Loucy (cell line): ENCODE measurements around the gene FBXW8.
A peak's percentile ranks its signal among the peaks of the same experiment; 100 is the strongest.

ENCODE experiments used
- H2AFZ ChIP-seq: fragments of 200-600 bp; sonication (generic); 2 replicates; pipeline ENCODE4 v1.6.0; 2016; ENCODE audit warnings: antibody characterized with exemption, mild to moderate bottlenecking, low read length, moderate library complexity
- H3F3A ChIP-seq: fragments of 200-600 bp; 2 replicates; pipeline ENCODE4 v1.6.0; 2016; ENCODE audit warnings: antibody characterized with exemption, low read depth, mild to moderate bottlenecking
- H3K27me3 ChIP-seq: fragments of 200-600 bp; sonication (generic); 2 replicates; pipeline ENCODE4 v1.6.1; 2014; ENCODE audit warnings: low read length, mild to moderate bottlenecking; ENCODE audit not compliant: insufficient read depth, poor library complexity, severe bottlenecking
- H3K36me3 ChIP-seq: fragments of 200-600 bp; sonication (generic); 2 replicates; pipeline ENCODE4 v1.6.1; 2016; ENCODE audit warnings: low read length; ENCODE audit not compliant: insufficient read depth
- H3K4me1 ChIP-seq: fragments of 200-600 bp; sonication (generic); 2 replicates; pipeline ENCODE4 v1.5.1; 2014; ENCODE audit warnings: low read length, mild to moderate bottlenecking; ENCODE audit not compliant: insufficient read depth, poor library complexity, severe bottlenecking
- H3K4me2 ChIP-seq: fragments of 200-600 bp; sonication (generic); 2 replicates; pipeline ENCODE4 v1.6.0; 2014; ENCODE audit warnings: antibody characterized with exemption, low read length, low read depth, mild to moderate bottlenecking; ENCODE audit not compliant: poor library complexity, severe bottlenecking
- H3K4me3 ChIP-seq: fragments of 200-600 bp; sonication (generic); 2 replicates; pipeline ENCODE4 v1.5.1; 2014; ENCODE audit warnings: low read length, mild to moderate bottlenecking, mixed read lengths; ENCODE audit not compliant: poor library complexity, severe bottlenecking
- H3K79me2 ChIP-seq: fragments of 200-600 bp; sonication (generic); 2 replicates; pipeline ENCODE4 v1.6.1; 2014; ENCODE audit warnings: low read length; ENCODE audit not compliant: insufficient read depth
- H3K9ac ChIP-seq: fragments of 200-600 bp; sonication (generic); 2 replicates; pipeline ENCODE4 v1.6.0; 2014; ENCODE audit warnings: mild to moderate bottlenecking, low read depth, low read length, moderate library complexity; ENCODE audit not compliant: poor library complexity, severe bottlenecking
- H3K9me2 ChIP-seq: fragments of 200-600 bp; sonication (generic); replicated peaks from 2 replicates; pipeline ENCODE4 v1.6.1; 2016; ENCODE audit warnings: low read depth, low read length, mixed read lengths
- H3K9me3 ChIP-seq: fragments of 200-600 bp; sonication (generic); 2 replicates; pipeline ENCODE4 v1.6.1; 2014; ENCODE audit warnings: mild to moderate bottlenecking, antibody characterized with exemption, low read length, low read depth; ENCODE audit not compliant: insufficient read depth
- H4K20me1 ChIP-seq: fragments of 200-600 bp; sonication (generic); 2 replicates; pipeline ENCODE4 v1.6.0; 2014; ENCODE audit warnings: antibody characterized with exemption, low read length, mild to moderate bottlenecking; ENCODE audit not compliant: insufficient read depth, poor library complexity, severe bottlenecking
- EZH2phosphoT487 ChIP-seq: fragments of 200-600 bp; IDR thresholded peaks from 2 replicates; pipeline ENCODE4 v1.6.1; 2018; ENCODE audit warnings: antibody characterized with exemption, mild to moderate bottlenecking, moderate library complexity, borderline replicate concordance
- TF ChIP-seq, protein P1 (sequence below): fragments of 200-600 bp; sonication (generic); conservative IDR thresholded peaks from 2 replicates; pipeline ENCODE4 v1.5.1; 2014; ENCODE audit warnings: mild to moderate bottlenecking, antibody characterized with exemption, low read length

Gene FBXW8

DNA sequence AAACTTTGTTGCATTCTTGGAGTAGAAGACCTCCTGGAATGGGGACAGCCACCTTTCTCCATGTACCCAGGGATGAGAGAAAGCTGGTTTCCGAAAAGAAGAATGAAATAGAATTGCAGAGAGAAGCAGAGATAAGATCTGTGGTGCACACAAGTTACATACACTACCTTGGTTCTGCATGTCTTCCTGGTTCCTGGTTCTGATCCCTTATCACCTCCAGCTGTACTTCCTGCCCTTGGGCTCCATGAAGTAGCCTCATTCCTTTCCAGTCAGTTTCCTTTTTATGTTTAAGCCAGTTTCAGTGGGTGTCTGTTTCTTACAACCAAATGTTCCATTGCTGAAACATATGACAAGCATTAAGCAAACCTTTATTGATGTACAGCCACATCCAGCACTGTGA lies 69.3 kb downstream of the FBXW8 start:
- Histone ChIP-seq H3K4me3 (no peak overlapping the region), H3F3A (no peaks in the 10 kb centered on the region), H3K79me2 (no peaks in the 10 kb centered on the region), H3K36me3 (no peaks in the 10 kb centered on the region), H3K9ac (no peak overlapping the region), H3K27me3 (no peaks in the 10 kb centered on the region), H2AFZ (no peak overlapping the region), H3K4me1 (peaks cover 16% of the 10 kb centered on the region), H4K20me1 (no peaks in the 10 kb centered on the region), H3K9me3 (no peaks in the 10 kb centered on the region), H3K9me2 (no peaks in the 10 kb centered on the region), H3K4me2 (peak overlapping the region; percentile 6)
- TF ChIP-seq, protein P1, sequence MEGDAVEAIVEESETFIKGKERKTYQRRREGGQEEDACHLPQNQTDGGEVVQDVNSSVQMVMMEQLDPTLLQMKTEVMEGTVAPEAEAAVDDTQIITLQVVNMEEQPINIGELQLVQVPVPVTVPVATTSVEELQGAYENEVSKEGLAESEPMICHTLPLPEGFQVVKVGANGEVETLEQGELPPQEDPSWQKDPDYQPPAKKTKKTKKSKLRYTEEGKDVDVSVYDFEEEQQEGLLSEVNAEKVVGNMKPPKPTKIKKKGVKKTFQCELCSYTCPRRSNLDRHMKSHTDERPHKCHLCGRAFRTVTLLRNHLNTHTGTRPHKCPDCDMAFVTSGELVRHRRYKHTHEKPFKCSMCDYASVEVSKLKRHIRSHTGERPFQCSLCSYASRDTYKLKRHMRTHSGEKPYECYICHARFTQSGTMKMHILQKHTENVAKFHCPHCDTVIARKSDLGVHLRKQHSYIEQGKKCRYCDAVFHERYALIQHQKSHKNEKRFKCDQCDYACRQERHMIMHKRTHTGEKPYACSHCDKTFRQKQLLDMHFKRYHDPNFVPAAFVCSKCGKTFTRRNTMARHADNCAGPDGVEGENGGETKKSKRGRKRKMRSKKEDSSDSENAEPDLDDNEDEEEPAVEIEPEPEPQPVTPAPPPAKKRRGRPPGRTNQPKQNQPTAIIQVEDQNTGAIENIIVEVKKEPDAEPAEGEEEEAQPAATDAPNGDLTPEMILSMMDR: no peak
- no peak for TF ChIP-seq EZH2phosphoT487

DNA sequence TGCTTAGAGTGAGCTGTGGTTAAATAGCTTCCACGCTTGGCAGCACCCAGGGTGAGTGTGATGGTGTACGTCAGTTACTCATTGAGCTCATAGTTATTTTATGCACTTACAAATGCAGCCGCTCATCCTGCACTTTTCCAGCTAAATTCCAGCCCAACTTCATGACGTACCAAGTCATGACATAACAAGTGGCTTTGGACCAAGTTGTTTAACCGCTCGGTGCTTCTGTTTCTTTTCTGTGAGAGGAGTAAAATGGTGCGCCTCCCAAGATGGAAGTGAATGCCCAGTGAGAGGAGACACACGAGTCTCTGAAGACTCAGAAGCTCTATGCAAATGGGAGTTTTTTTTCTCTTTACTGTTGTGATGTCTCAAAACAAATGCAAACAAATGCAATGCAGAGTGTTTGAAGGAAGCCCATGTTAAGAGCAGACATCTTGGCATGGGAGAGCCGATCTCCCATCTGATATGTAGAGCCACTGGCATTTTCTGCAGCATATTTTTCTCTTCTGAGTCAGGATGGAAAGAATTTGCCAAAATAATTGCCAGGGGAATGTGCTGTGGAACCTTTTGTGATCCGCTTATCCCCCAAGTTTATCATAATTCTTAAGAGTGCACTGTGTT lies 72.2 kb downstream of the FBXW8 start:
- no peak overlapping the region for H3K9ac ChIP-seq
- H3K27me3 ChIP-seq: no peaks in the 10 kb centered on the region
- no peaks in the 10 kb centered on the region for H3K9me3 ChIP-seq
- no peak overlapping the region for H3K4me3 ChIP-seq
- H3K4me2 ChIP-seq: no peak overlapping the region
- H3K36me3 ChIP-seq: no peaks in the 10 kb centered on the region
- no peak overlapping the region for H2AFZ ChIP-seq
- H3K4me1 ChIP-seq: peaks cover 16% of the 10 kb centered on the region
- H4K20me1 ChIP-seq: no peaks in the 10 kb centered on the region
- H3K9me2 ChIP-seq: no peaks in the 10 kb centered on the region
- no peaks in the 10 kb centered on the region for H3F3A ChIP-seq
- TF ChIP-seq, protein P1: no peak
- TF ChIP-seq EZH2phosphoT487: no peak
- H3K79me2 ChIP-seq: no peaks in the 10 kb centered on the region

DNA sequence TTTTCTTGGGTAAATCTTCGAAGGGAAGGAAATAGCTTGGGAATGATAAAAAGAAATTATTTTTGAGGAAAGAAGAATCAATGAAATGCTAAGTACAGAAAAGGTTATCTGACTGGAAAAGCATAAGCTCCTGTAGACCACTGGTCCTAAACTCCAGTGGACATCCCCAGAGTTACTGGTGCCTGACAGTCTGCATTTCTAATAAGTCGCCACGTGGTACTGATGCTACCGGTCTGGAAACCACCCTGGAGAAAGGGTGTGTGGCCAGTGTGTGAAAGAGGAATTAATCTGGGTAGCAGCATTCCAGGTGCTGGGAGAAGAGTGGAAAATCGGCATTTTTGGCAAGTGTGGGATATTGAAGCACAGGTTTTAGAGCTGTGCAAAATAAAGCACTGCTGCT lies 73.3 kb downstream of the FBXW8 start:
- no peaks in the 10 kb centered on the region for H3F3A ChIP-seq
- H3K9me3 ChIP-seq: no peaks in the 10 kb centered on the region
- no peak overlapping the region for H3K4me2 ChIP-seq
- H3K36me3 ChIP-seq: no peaks in the 10 kb centered on the region
- H3K4me1 ChIP-seq: peaks cover 14% of the 10 kb centered on the region
- no peak overlapping the region for H3K4me3 ChIP-seq
- H3K79me2 ChIP-seq: no peaks in the 10 kb centered on the region
- no peak overlapping the region for H3K9ac ChIP-seq
- H2AFZ ChIP-seq: no peak overlapping the region
- no peak for TF ChIP-seq EZH2phosphoT487
- TF ChIP-seq, protein P1: no peak
- H3K27me3 ChIP-seq: no peaks in the 10 kb centered on the region
- H3K9me2 ChIP-seq: no peaks in the 10 kb centered on the region
- H4K20me1 ChIP-seq: no peaks in the 10 kb centered on the region
